GM12874 (cell line): Measurements from ENCODE around the gene ARFGEF3.

Experiments
- TF ChIP-seq, protein P1 (sequence below): IDR thresholded peaks from 2 replicates; pipeline ENCODE4 v1.5.1; 2011; ENCODE audit warnings: low read depth, mild to moderate bottlenecking, control low read depth, low read length, moderate library complexity; ENCODE audit not compliant: insufficient read depth

Gene ARFGEF3

DNA sequence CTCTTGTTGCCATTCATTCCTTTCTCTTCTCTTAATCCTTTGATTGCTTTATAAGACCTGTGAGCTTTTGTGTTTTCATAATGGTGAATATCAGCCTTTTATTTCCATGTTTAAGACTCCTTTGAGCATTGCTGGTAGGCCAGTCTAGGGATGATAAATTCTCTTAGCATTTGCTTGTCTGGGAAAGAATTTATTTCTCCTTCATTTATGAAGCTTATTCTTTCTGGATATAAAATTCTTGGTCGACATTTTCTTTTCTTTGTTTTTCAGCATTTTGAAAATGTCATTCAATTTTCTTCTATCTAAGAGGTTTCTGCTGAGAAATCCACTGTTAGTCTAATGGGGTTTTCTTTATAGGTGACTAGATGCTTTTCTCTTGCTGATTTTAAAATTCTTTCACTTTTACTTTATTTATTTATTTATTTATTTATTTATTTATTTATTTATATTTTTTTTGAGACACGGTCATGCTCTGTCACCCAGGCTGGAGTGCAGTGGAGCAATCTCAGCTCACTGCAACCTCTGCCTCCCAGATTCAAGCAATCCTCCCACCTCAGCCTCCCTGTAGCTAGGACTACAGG, 15.0 kb downstream of the ARFGEF3 start:
- TF ChIP-seq, protein P1, sequence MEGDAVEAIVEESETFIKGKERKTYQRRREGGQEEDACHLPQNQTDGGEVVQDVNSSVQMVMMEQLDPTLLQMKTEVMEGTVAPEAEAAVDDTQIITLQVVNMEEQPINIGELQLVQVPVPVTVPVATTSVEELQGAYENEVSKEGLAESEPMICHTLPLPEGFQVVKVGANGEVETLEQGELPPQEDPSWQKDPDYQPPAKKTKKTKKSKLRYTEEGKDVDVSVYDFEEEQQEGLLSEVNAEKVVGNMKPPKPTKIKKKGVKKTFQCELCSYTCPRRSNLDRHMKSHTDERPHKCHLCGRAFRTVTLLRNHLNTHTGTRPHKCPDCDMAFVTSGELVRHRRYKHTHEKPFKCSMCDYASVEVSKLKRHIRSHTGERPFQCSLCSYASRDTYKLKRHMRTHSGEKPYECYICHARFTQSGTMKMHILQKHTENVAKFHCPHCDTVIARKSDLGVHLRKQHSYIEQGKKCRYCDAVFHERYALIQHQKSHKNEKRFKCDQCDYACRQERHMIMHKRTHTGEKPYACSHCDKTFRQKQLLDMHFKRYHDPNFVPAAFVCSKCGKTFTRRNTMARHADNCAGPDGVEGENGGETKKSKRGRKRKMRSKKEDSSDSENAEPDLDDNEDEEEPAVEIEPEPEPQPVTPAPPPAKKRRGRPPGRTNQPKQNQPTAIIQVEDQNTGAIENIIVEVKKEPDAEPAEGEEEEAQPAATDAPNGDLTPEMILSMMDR, result no peak

DNA sequence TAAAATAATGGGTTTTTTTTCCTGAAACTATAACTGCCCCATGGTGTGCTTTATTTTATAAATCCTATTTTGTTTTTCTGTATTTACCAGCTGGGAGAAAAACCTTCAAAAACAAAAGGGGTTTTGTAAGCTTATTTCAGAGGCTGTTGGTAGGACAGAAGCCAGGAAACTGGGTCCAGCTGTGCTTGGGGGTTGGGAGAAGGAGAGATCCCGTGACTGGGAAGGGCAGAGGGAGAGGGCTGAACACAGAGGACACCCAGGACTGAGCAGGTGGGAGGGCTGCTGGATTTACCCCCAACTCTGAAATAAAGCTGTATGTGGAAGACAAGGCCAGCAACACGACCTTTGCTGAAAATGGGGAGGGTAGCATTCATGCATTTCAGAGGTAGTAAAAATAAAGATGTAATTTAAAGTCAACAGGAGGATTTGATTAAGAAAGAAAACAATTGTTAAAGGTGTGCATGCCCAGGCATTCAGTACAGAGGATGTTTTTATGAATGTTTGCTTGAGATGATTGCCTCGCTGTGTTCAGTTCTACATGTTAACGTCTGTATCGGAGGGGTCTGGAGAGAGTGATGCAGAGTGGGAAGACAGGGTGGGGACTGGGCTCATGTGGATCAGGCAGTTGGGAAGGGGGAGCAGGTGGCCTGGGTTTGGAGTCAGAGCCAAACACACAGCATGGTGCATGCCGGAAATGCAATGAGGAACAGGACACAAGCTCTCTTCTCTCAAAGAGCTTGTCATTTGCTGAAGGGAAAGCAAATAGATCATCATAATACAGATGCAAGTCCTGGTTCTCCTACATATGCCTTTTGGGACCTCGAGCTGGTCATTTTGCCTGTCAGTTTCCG, 21.4 kb downstream of the ARFGEF3 start:
- TF ChIP-seq, protein P1, result no peak

DNA sequence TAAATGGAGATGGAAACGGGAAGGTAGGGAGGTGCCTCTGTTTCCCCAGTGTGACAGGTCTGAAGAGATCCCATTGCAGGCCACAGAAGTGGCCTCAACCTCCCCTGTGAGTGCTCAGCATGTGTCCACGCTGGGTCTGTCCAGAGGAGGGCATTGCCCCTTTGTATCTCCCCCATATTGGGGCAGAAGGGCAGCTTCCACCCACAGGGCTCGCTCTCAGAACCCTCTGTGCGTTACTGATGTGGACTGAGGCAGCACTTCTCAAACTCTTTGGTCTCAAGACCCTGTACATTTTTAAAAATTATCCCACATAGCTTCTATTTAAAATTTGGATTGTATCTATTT, 22.0 kb downstream of the ARFGEF3 start:
- TF ChIP-seq, protein P1, result no peak

DNA sequence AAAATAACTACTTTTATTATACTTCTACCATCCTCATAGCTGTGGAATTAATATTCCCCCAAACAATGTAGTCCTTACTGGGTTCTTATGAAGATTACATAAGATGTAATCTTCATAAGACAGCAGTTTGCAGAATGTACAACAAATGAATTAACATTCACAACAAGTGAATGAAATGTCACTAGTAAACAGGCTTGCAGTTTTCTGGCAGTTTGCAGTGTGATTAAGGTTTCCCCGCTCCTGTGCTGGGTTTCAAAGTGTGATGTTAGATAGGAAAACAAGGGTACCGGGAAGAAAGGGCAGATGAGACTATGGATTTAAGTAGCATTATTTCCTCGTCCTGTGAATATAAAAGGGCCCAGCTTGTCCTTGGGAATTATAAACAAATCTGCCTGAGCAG, 22.5 kb downstream of the ARFGEF3 start:
- TF ChIP-seq, protein P1, result no peak

DNA sequence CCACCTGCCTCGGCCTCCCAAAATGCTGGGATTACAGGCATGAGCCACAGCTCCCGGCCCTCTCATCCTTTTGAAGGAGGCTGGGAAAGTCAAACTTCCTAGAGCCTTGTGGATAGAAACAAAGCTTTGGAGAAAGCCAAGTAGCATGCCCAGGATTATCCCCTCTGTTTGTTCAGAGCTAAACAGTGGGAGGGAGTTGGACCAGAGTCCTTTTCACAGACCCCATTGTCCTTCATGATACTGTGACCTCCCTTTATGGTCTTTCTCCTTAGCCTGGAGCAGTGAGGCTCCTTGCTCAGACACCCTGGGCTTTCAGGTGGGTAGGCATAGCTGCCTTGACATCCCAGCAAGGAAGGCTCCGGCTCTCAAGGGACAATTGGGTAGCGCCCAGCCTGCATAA, 25.4 kb downstream of the ARFGEF3 start:
- TF ChIP-seq, protein P1, result no peak

DNA sequence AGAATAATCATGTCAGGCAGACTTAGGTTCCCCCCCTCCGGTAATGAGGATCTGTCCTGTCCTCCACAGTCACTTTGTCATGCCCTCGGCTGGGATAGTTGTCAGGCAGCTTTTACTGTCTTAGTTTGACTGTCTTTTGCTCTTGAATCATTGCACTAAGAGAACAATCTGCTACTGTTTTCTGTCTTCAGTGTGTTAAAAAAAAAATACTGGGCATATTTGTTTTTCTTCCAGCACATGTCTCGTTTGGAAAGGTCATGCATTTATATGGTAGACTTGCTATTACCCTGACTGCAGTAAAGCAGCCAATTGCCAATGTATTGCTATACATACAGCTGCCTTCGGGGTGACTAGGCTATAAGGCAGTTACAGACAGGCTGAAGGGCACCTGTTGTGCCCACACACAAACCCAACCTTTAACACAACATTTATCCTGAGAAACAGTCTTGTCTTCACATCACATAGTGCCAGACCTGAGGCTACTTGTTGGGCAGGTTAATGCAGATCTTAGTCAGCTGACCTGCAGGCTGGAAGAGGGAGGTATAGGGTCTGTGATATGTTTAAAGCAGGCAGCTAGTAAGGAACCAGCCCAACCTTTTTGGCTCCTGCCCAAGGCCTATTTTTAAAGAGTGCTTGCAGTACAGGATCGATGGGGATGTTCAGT, 26.7 kb downstream of the ARFGEF3 start:
- TF ChIP-seq, protein P1, result no peak

DNA sequence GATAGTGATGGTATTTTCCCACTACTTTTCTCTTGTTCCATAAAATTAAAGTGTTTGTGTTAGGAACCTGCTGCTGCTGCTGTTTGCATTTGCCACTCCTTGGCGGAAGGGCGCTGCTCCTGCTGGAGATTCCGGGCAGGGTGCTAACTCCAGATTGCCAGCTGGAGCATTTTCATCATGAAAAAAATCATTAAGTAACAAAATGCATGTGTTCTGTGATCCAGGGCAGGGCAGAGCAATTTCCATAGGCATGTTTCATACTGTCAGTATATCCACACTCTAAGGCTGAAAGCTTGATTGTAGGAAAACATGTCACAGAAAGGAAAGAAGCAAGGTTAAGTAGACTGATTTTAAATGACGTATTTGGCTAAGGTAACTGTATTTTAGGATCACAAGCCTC, 32.5 kb downstream of the ARFGEF3 start:
- TF ChIP-seq, protein P1, result no peak
